Ishikawa (cell line): ENCODE results near the gene POU4F3.

Source experiments
- CEBPB ChIP-seq: IDR thresholded peaks from 2 replicates; pipeline ENCODE4 v1.6.1; 2012
- CREB1 ChIP-seq: IDR thresholded peaks from 2 replicates; pipeline ENCODE4 v1.6.1; 2012; ENCODE audit warnings: low read depth
- EGR1 ChIP-seq: IDR thresholded peaks from 2 replicates; pipeline ENCODE4 v1.6.1; 2012
- EP300 ChIP-seq: IDR thresholded peaks from 2 replicates; pipeline ENCODE4 v1.6.1; 2012; ENCODE audit warnings: borderline replicate concordance
- FOXM1 ChIP-seq: IDR thresholded peaks from 2 replicates; pipeline ENCODE4 v1.6.1; 2012; ENCODE audit warnings: low read depth, borderline replicate concordance
- NFIC ChIP-seq: IDR thresholded peaks from 2 replicates; pipeline ENCODE4 v1.6.1; 2012
- RAD21 ChIP-seq: IDR thresholded peaks from 2 replicates; pipeline ENCODE4 v1.6.1; 2012; ENCODE audit warnings: low read depth
- TAF1 ChIP-seq: IDR thresholded peaks from 2 replicates; pipeline ENCODE4 v1.6.1; 2012; ENCODE audit warnings: low read depth, mild to moderate bottlenecking
- TCF12 ChIP-seq: IDR thresholded peaks from 2 replicates; pipeline ENCODE4 v1.6.1; 2012; ENCODE audit warnings: low read depth
- TEAD4 ChIP-seq: IDR thresholded peaks from 2 replicates; pipeline ENCODE4 v1.6.1; 2012
- YY1 ChIP-seq: IDR thresholded peaks from 2 replicates; pipeline ENCODE4 v1.6.1; 2012; ENCODE audit warnings: low read depth
- ZBTB7A ChIP-seq: IDR thresholded peaks from 2 replicates; pipeline ENCODE4 v1.6.1; 2012; ENCODE audit warnings: low read depth
- TF ChIP-seq, protein P1 (sequence below): IDR thresholded peaks from 2 replicates; pipeline ENCODE4 v1.6.1; 2012; ENCODE audit warnings: low read depth, mild to moderate bottlenecking
- TF ChIP-seq, protein P2 (sequence below): IDR thresholded peaks from 2 replicates; pipeline ENCODE4 v1.6.1; 2012
- TF ChIP-seq, protein P3 (sequence below): IDR thresholded peaks from 2 replicates; pipeline ENCODE4 v1.6.1; 2012

The POU4F3 gene

DNA sequence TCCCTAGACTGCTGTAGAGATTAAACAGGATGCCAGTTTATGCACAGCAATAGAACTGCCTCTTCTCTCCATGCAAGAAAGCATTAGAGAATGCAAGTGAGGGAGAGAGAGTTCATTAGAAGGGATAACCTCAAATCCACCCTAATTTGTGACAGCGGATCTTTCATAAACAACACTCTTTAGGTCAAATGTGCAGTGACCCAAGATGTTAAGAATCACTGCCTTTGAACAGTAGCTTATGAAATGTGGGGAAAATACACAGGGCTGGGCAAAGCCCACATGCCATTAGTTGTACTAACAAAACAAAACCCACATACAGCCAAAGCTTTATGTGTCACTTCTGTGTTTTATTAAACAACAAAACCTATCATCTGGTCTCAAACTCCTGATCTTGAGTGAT, 36.2 kb upstream of the POU4F3 start:
- TF ChIP-seq TEAD4 (no peak), TCF12 (no peak), FOXM1 (no peak)

DNA sequence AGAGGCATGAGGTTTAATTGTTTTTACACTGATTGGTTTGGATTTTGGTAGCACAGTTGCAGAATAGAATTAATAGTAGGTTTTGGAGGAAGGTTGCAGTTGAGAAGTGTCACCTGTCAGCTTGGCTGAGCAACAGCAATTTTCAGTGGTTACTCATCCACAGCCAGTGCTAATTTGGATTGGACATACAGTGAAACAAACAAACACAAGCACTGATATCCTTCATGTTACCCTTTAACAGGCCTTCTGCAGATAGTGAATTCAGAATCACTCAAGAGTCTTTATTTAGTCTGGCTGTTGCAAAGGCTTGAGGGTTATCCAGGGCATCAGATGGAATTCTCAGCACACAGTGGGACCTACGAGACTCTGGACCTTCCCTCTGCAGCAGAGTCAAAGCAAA, 31.8 kb upstream of the POU4F3 start:
- TF ChIP-seq FOXM1 (no peak), TAF1 (no peak), RAD21 (no peak), TCF12 (no peak), NFIC (no peak), EP300 (no peak), EGR1 (no peak), TEAD4 (no peak), ZBTB7A (no peak), YY1 (no peak)
- TF ChIP-seq, protein P1, sequence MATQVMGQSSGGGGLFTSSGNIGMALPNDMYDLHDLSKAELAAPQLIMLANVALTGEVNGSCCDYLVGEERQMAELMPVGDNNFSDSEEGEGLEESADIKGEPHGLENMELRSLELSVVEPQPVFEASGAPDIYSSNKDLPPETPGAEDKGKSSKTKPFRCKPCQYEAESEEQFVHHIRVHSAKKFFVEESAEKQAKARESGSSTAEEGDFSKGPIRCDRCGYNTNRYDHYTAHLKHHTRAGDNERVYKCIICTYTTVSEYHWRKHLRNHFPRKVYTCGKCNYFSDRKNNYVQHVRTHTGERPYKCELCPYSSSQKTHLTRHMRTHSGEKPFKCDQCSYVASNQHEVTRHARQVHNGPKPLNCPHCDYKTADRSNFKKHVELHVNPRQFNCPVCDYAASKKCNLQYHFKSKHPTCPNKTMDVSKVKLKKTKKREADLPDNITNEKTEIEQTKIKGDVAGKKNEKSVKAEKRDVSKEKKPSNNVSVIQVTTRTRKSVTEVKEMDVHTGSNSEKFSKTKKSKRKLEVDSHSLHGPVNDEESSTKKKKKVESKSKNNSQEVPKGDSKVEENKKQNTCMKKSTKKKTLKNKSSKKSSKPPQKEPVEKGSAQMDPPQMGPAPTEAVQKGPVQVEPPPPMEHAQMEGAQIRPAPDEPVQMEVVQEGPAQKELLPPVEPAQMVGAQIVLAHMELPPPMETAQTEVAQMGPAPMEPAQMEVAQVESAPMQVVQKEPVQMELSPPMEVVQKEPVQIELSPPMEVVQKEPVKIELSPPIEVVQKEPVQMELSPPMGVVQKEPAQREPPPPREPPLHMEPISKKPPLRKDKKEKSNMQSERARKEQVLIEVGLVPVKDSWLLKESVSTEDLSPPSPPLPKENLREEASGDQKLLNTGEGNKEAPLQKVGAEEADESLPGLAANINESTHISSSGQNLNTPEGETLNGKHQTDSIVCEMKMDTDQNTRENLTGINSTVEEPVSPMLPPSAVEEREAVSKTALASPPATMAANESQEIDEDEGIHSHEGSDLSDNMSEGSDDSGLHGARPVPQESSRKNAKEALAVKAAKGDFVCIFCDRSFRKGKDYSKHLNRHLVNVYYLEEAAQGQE = no peak
- TF ChIP-seq, protein P2, sequence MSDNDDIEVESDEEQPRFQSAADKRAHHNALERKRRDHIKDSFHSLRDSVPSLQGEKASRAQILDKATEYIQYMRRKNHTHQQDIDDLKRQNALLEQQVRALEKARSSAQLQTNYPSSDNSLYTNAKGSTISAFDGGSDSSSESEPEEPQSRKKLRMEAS = no peak
- TF ChIP-seq, protein P3, sequence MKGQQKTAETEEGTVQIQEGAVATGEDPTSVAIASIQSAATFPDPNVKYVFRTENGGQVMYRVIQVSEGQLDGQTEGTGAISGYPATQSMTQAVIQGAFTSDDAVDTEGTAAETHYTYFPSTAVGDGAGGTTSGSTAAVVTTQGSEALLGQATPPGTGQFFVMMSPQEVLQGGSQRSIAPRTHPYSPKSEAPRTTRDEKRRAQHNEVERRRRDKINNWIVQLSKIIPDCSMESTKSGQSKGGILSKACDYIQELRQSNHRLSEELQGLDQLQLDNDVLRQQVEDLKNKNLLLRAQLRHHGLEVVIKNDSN = no peak

DNA sequence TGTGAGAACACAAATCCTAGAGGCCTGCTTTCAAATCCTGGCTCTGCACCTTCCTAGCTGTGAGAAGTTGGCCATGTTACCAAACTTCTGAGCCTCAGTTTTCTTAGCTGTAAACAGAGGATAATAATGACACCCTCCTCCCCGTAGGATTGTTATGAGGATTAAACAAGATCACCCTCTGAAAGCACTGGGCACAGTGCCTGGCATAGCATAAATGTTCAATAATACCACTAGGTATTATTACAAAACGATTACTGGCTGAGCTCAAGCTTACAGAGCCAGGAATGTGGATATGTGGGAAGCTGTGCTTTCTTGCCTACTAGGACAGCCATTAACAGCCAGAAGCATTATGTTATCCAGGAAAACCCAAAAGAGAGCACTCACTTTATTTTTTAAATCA, 30.8 kb upstream of the POU4F3 start:
- TF ChIP-seq YY1 (no peak), TCF12 (no peak), TAF1 (no peak), EP300 (no peak), TEAD4 (no peak), FOXM1 (no peak), CEBPB (no peak)
- TF ChIP-seq, protein P2 = no peak
- TF ChIP-seq, protein P1 = no peak

DNA sequence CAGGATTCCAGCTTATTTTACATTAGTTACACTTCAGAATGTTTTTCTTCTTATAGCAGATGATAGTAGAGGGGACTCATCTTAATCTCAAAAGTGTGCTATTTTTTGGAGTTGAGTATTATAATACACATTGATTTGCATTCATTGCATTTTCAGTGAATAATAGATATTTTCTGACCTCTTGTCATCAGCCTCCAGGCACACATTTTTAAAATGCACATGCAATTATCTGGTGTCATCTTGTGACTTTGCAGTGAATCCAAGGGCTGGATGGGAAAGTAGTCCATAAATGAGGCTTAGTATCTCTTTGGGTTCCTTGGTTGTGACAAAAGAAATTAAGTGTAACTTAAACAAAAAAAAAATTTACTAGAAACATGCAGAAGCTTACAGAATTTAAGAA, 28.1 kb upstream of the POU4F3 start:
- TF ChIP-seq EP300 (no peak), RAD21 (no peak), EGR1 (no peak), CEBPB (no peak), NFIC (no peak), TAF1 (no peak), FOXM1 (no peak), ZBTB7A (no peak), YY1 (no peak), TEAD4 (no peak)
- TF ChIP-seq, protein P1 = no peak
- TF ChIP-seq, protein P3 = no peak
- TF ChIP-seq, protein P2 = no peak

DNA sequence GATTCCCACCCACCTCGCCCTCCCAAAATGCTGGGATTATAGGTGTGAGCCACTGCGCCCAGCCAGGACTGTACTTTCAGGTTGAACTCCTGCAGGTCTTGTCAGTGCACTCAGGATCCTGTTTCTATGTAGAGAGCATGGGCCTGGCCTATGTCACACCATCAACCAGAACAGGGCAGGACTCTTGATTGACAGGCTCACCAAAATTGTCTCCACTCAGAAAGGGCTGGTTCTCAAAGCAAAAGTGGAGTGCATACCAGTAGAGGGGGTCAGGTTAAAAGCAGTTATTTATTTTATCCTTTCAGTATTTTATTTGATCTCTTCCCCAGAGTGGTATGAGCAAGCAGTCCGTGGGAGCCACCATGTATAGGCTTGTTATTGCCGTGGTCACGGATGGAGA, 27.4 kb upstream of the POU4F3 start:
- TF ChIP-seq TAF1 = no peak
- TF ChIP-seq, protein P2 = no peak
- no peak for TF ChIP-seq YY1
- TF ChIP-seq CREB1 = no peak
- no peak for TF ChIP-seq TEAD4
- no peak for TF ChIP-seq RAD21
- TF ChIP-seq EP300 = no peak
- no peak for TF ChIP-seq FOXM1
- TF ChIP-seq NFIC = no peak
- no peak for TF ChIP-seq EGR1
- TF ChIP-seq, protein P1 = no peak
- no peak for TF ChIP-seq TCF12
- TF ChIP-seq, protein P3 = no peak
- no peak for TF ChIP-seq ZBTB7A
- TF ChIP-seq CEBPB = no peak
